ENCODE data around the gene ZFAND2B. TPM values are rescaled to one million over a fixed set of nuclear protein-coding genes. Genes with fewer than 3 reads are reported as not detected.

ZFAND2B gene
- total and polyA plus RNA-seq, 10 donors = 39.4 to 77.7 (median 52.4) TPM

DNA sequence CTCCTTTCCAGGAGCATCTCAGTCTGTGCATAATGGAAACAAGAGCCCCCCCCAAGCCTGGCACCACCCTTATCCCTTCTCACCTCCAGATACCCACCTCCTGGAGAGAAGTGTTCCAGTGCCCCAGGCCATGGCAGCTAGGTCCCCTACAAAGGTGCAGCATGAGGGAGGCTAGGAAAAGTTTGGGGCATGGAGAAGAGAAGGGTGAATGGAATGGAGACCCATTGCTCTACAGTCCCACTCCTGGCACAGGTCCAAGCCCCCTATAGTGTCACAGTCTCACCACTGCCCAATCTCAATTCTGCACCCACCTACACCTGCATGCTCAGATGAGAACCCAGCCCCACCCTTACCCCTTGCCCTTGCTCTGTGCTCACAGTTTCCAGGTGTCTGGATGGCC lies 37.6 kb upstream of the ZFAND2B start:
- peaks cover 5 to 46% (median 13%) of the 10 kb centered on the region in 6 donors for H3K4me1 ChIP-seq
- no peak for DNase-seq
- intact Hi-C loops (cut with DNase I; ENCODE audit: low total_unique reads) = no loop called here
- H3K4me3 ChIP-seq = no peak overlapping the region
- H3K36me3 ChIP-seq = peaks cover 0 to 47% (median 23%) of the 10 kb centered on the region in 6 donors
- no peak for TF ChIP-seq POLR2A (IDR thresholded peaks at IDR 0.05)
- no peak for TF ChIP-seq CTCF (IDR thresholded peaks at IDR 0.05 in 8 of 11, conservative IDR thresholded peaks at IDR 0.05 in 3 of 11)
- TF ChIP-seq POLR2AphosphoS5 (IDR thresholded peaks at IDR 0.05) = no peak
- no peaks in the 10 kb centered on the region for H3K27me3 ChIP-seq (replicated peaks in 1 of 7)
- no peaks in the 10 kb centered on the region for H3K9me3 ChIP-seq
- peak overlapping the region in 1 of 8 donors; percentile 21 for H3K27ac ChIP-seq

DNA sequence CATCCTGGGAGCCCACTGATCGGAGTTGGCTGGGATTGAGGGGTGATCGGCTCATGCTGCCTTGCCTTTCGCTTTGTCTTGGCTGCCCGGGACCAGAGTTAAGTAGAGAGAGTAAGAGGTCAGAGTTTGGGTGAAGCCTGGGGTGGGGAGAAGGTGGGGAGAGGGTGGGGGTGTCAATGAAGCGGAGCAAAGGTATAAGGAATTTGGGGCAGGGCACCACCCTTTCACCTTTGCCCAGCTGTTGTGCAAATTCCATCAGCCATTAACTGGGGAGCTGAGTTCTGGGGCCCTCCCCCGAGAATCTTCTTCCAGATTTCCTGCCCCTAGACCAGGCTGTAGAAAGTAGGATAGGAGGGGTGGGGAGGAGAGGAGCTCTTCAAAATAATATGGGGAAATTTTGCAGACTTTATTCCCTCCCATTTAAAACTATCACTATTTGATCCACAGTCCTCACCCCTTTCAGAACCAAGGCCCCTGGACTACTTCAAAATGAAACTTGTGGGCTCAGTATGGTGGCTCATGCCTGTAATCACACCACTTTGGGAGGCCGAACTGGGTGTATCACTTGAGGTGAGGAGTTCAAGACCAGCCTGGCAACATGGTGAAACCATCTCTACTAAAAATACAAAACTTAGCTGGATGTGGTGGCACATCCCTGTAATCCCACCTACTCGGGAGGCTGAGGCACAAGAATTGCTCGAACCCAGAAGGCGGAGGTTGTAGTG lies 36.5 kb upstream of the ZFAND2B start, which contains the start of gene SLC23A3:
SLC23A3 (minus strand) TSS at position 100 of the 725 bp plus-strand sequence; CDS start at position 55, 45 bp downstream.
- H3K4me3 ChIP-seq = no peak within 1 kb of the TSS
- peaks cover 10 to 57% (median 23%) of the 10 kb centered on the region in 6 donors for H3K4me1 ChIP-seq
- TF ChIP-seq POLR2AphosphoS5 (IDR thresholded peaks at IDR 0.05) (no peak), POLR2A (IDR thresholded peaks at IDR 0.05) (no peak), CTCF (IDR thresholded peaks at IDR 0.05 in 8 of 11, conservative IDR thresholded peaks at IDR 0.05 in 3 of 11) (no peak)
- H3K9me3 ChIP-seq = no peaks in the 10 kb centered on the region
- peaks cover 0 to 55% (median 34%) of the 10 kb centered on the region in 6 donors for H3K36me3 ChIP-seq
- H3K27me3 ChIP-seq (replicated peaks in 1 of 7) = no peaks in the 10 kb centered on the region
- intact Hi-C loops (cut with DNase I; ENCODE audit: low total_unique reads) = loop anchor here (5.0 kb wide), 1 partner anchor 37 kb away; the partner anchor contains the start of gene ZFAND2B
- WGBS, 5 donors = 83 to 95% (median 92%) methylated on average over 10 of the region's 10 CpGs
- peak within 1 kb of the TSS in 3 of 8 donors; percentile 58 to 74 (median 70) for H3K27ac ChIP-seq
- DNase-seq = no peak

- TF ChIP-seq CTCF (IDR thresholded peaks at IDR 0.05 in 8 of 11, conservative IDR thresholded peaks at IDR 0.05 in 3 of 11) = peak in 10 of 11 experiments; percentile 28 to 83 (median 64)
- no peak for TF ChIP-seq POLR2A (IDR thresholded peaks at IDR 0.05)
- TF ChIP-seq POLR2AphosphoS5 (IDR thresholded peaks at IDR 0.05) = peak in 2 of 3 donors; percentile 44 to 46
- H3K27me3 ChIP-seq (replicated peaks in 1 of 7) = no peaks in the 10 kb centered on the region
- no peak overlapping the region for H3K4me3 ChIP-seq
- H3K27ac ChIP-seq = peak overlapping the region; percentile 11 to 74 (median 54)
- WGBS, 5 donors = 31 to 60% (median 54%) methylated on average over 4 to 6 of the region's 6 CpGs
- no peak for DNase-seq
- peaks cover 19 to 69% (median 34%) of the 10 kb centered on the region in 6 donors for H3K4me1 ChIP-seq
- intact Hi-C loops (cut with DNase I; ENCODE audit: low total_unique reads) = loop anchor here (5.0 kb wide), 1 partner anchor 36 kb away; the partner anchor contains the start of gene ZFAND2B
- peaks cover 0 to 55% (median 35%) of the 10 kb centered on the region in 6 donors for H3K36me3 ChIP-seq
- H3K9me3 ChIP-seq = no peaks in the 10 kb centered on the region
These were observed 35.3 kb upstream of the ZFAND2B start for GRCh38 chr2:219171231-219171651.

Data from spleen (tissue), 11 donors.